ENCODE data around the gene TTC14.

The TTC14 gene

DNA sequence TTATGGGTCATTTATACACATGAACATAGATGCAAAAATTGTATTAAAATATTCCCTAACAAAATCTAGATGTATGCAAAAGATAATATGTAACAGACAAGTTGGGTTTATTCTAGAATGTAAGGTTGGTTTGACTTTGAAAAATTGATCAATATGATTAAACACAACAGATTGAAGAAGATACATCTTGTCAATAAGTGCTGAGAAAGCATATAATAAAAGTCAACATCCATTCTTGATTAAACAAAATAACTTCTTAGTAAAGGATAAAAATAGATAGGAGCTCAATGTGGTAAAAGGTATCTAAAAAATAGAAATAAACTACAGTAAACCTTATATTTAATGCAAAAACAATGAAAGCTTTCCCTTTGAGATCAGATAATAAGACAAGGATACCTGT is 39.0 kb downstream of the TTC14 start:
- no peak overlapping the region for H2BK5ac ChIP-seq (ENCODE audit: low read length)

GRCh38 chr3:180646187-180646790 is 44.3 kb downstream of the TTC14 start:
- no peak overlapping the region for H2BK12ac ChIP-seq (ENCODE audit: low read length)
- H3K23ac ChIP-seq (ENCODE audit: low read depth, low read length, poor library complexity) = no peak overlapping the region
- no peaks in the 10 kb centered on the region for H3K9me3 ChIP-seq (replicated peaks in 1 of 2; ENCODE audit: control insufficient read depth in 2 of 2, insufficient read depth in 1 of 2, low read depth in 1 of 2, low read length in 2 of 2)
- H3K4me3 ChIP-seq (ENCODE audit: low read length in 2 of 2) = no peak overlapping the region
- H3K4me1 ChIP-seq (ENCODE audit: control insufficient read depth in 2 of 2, insufficient read depth in 1 of 2, low read depth in 1 of 2, low read length in 2 of 2) = no peaks in the 10 kb centered on the region
- no CpG with 5 or more reads among the region's 1 CpG for WGBS, 2 donors (ENCODE audit: extremely low coverage in 2 of 2, insufficient read length in 2 of 2, insufficient replicate concordance in 1 of 2)
- no peak overlapping the region for H2BK5ac ChIP-seq (ENCODE audit: low read length)
- H2BK120ac ChIP-seq (ENCODE audit: low read depth, low read length) = no peak overlapping the region
- H3K18ac ChIP-seq (ENCODE audit: low read length) = no peak overlapping the region
- H3K14ac ChIP-seq (ENCODE audit: low read length) = no peak overlapping the region
- no peak overlapping the region for H3K4me2 ChIP-seq (ENCODE audit: insufficient read depth, low read length, poor library complexity, severe bottlenecking)
- H3K4ac ChIP-seq (ENCODE audit: low read length) = no peak overlapping the region
- no peak overlapping the region for H3K27ac ChIP-seq (replicated peaks; ENCODE audit: low read length)
- DNase-seq (ENCODE audit: low spot score) = no peak
- H2BK15ac ChIP-seq (ENCODE audit: low read length) = no peak overlapping the region
- H2AFZ ChIP-seq (ENCODE audit: low read length) = no peak overlapping the region
- no peaks in the 10 kb centered on the region for H3K79me1 ChIP-seq (ENCODE audit: low read depth, low read length)
- no peak overlapping the region for H4K91ac ChIP-seq (ENCODE audit: low read depth, low read length, poor library complexity)
- no peak overlapping the region for H3K9ac ChIP-seq (ENCODE audit: low read depth, low read length, poor library complexity)
- no peaks in the 10 kb centered on the region for H3K27me3 ChIP-seq (ENCODE audit: control insufficient read depth in 3 of 3, insufficient read depth in 3 of 3, low read depth in 1 of 3, low read length in 3 of 3)
- H4K8ac ChIP-seq (ENCODE audit: low read depth, low read length) = no peak overlapping the region
- H3K36me3 ChIP-seq (replicated peaks in 1 of 2; ENCODE audit: control insufficient read depth in 2 of 2, insufficient read depth in 2 of 2, low read length in 2 of 2) = no peaks in the 10 kb centered on the region
- no peak overlapping the region for H2AK5ac ChIP-seq (ENCODE audit: low read depth, low read length)

More for the DNA sequence above, 39.0 kb downstream of the TTC14 start:
- Histone ChIP-seq H2AFZ (ENCODE audit: low read length) (no peak overlapping the region), H3K36me3 (replicated peaks in 1 of 2; ENCODE audit: control insufficient read depth in 2 of 2, insufficient read depth in 2 of 2, low read length in 2 of 2) (no peaks in the 10 kb centered on the region), H3K4me3 (ENCODE audit: low read length in 2 of 2) (no peak overlapping the region), H3K79me1 (ENCODE audit: low read depth, low read length) (no peaks in the 10 kb centered on the region), H3K23ac (ENCODE audit: low read depth, low read length, poor library complexity) (no peak overlapping the region), H3K4ac (ENCODE audit: low read length) (no peak overlapping the region), H3K9ac (ENCODE audit: low read depth, low read length, poor library complexity) (no peak overlapping the region), H4K91ac (ENCODE audit: low read depth, low read length, poor library complexity) (no peak overlapping the region), H3K9me3 (replicated peaks in 1 of 2; ENCODE audit: control insufficient read depth in 2 of 2, insufficient read depth in 1 of 2, low read depth in 1 of 2, low read length in 2 of 2) (no peaks in the 10 kb centered on the region), H3K14ac (ENCODE audit: low read length) (no peak overlapping the region), H3K27me3 (ENCODE audit: control insufficient read depth in 3 of 3, insufficient read depth in 3 of 3, low read depth in 1 of 3, low read length in 3 of 3) (no peaks in the 10 kb centered on the region), H3K4me1 (ENCODE audit: control insufficient read depth in 2 of 2, insufficient read depth in 1 of 2, low read depth in 1 of 2, low read length in 2 of 2) (no peaks in the 10 kb centered on the region), H2BK15ac (ENCODE audit: low read length) (no peak overlapping the region), H2BK12ac (ENCODE audit: low read length) (no peak overlapping the region), H3K18ac (ENCODE audit: low read length) (no peak overlapping the region), H2AK5ac (ENCODE audit: low read depth, low read length) (no peak overlapping the region), H3K4me2 (ENCODE audit: insufficient read depth, low read length, poor library complexity, severe bottlenecking) (no peak overlapping the region), H3K27ac (replicated peaks; ENCODE audit: low read length) (no peak overlapping the region), H2BK120ac (ENCODE audit: low read depth, low read length) (no peak overlapping the region), H4K8ac (ENCODE audit: low read depth, low read length) (no peak overlapping the region)
- no peak for DNase-seq (ENCODE audit: low spot score)

GRCh38 chr3:180656406-180656805 is 54.4 kb downstream of the TTC14 start:
- Histone ChIP-seq H3K23ac (ENCODE audit: low read depth, low read length, poor library complexity) (no peak overlapping the region), H3K9ac (ENCODE audit: low read depth, low read length, poor library complexity) (no peak overlapping the region), H2BK12ac (ENCODE audit: low read length) (no peak overlapping the region), H3K4me2 (ENCODE audit: insufficient read depth, low read length, poor library complexity, severe bottlenecking) (no peak overlapping the region), H3K79me1 (ENCODE audit: low read depth, low read length) (no peaks in the 10 kb centered on the region), H2BK5ac (ENCODE audit: low read length) (no peak overlapping the region), H3K18ac (ENCODE audit: low read length) (no peak overlapping the region), H3K4ac (ENCODE audit: low read length) (no peak overlapping the region), H3K14ac (ENCODE audit: low read length) (no peak overlapping the region), H4K8ac (ENCODE audit: low read depth, low read length) (no peak overlapping the region), H2BK120ac (ENCODE audit: low read depth, low read length) (no peak overlapping the region), H3K27ac (replicated peaks; ENCODE audit: low read length) (no peak overlapping the region), H4K91ac (ENCODE audit: low read depth, low read length, poor library complexity) (no peak overlapping the region), H3K4me3 (ENCODE audit: low read length in 2 of 2) (no peak overlapping the region), H3K4me1 (ENCODE audit: control insufficient read depth in 2 of 2, insufficient read depth in 1 of 2, low read depth in 1 of 2, low read length in 2 of 2) (no peaks in the 10 kb centered on the region), H3K27me3 (ENCODE audit: control insufficient read depth in 3 of 3, insufficient read depth in 3 of 3, low read depth in 1 of 3, low read length in 3 of 3) (peaks cover 0 to 7% (median 0%) of the 10 kb centered on the region in 3 experiments), H3K9me3 (replicated peaks in 1 of 2; ENCODE audit: control insufficient read depth in 2 of 2, insufficient read depth in 1 of 2, low read depth in 1 of 2, low read length in 2 of 2) (no peaks in the 10 kb centered on the region), H2AK5ac (ENCODE audit: low read depth, low read length) (no peak overlapping the region), H2AFZ (ENCODE audit: low read length) (no peak overlapping the region), H2BK15ac (ENCODE audit: low read length) (no peak overlapping the region), H3K36me3 (replicated peaks in 1 of 2; ENCODE audit: control insufficient read depth in 2 of 2, insufficient read depth in 2 of 2, low read length in 2 of 2) (no peaks in the 10 kb centered on the region)
- no CpG with 5 or more reads among the region's 4 CpGs for WGBS, 2 donors (ENCODE audit: extremely low coverage in 2 of 2, insufficient read length in 2 of 2, insufficient replicate concordance in 1 of 2)
- no peak for DNase-seq (ENCODE audit: low spot score)

GRCh38 chr3:180657094-180657493 is 55.1 kb downstream of the TTC14 start:
- Histone ChIP-seq H4K8ac (ENCODE audit: low read depth, low read length) (no peak overlapping the region), H2BK120ac (ENCODE audit: low read depth, low read length) (no peak overlapping the region), H2BK5ac (ENCODE audit: low read length) (no peak overlapping the region), H2AFZ (ENCODE audit: low read length) (no peak overlapping the region), H2AK5ac (ENCODE audit: low read depth, low read length) (no peak overlapping the region), H3K9me3 (replicated peaks in 1 of 2; ENCODE audit: control insufficient read depth in 2 of 2, insufficient read depth in 1 of 2, low read depth in 1 of 2, low read length in 2 of 2) (no peaks in the 10 kb centered on the region), H3K4ac (ENCODE audit: low read length) (no peak overlapping the region), H3K9ac (ENCODE audit: low read depth, low read length, poor library complexity) (no peak overlapping the region), H3K36me3 (replicated peaks in 1 of 2; ENCODE audit: control insufficient read depth in 2 of 2, insufficient read depth in 2 of 2, low read length in 2 of 2) (no peaks in the 10 kb centered on the region), H3K18ac (ENCODE audit: low read length) (no peak overlapping the region), H3K4me1 (ENCODE audit: control insufficient read depth in 2 of 2, insufficient read depth in 1 of 2, low read depth in 1 of 2, low read length in 2 of 2) (no peaks in the 10 kb centered on the region), H3K4me2 (ENCODE audit: insufficient read depth, low read length, poor library complexity, severe bottlenecking) (no peak overlapping the region), H4K91ac (ENCODE audit: low read depth, low read length, poor library complexity) (no peak overlapping the region), H3K27me3 (ENCODE audit: control insufficient read depth in 3 of 3, insufficient read depth in 3 of 3, low read depth in 1 of 3, low read length in 3 of 3) (peaks cover 0 to 7% (median 0%) of the 10 kb centered on the region in 3 experiments), H3K14ac (ENCODE audit: low read length) (no peak overlapping the region), H3K27ac (replicated peaks; ENCODE audit: low read length) (no peak overlapping the region), H3K79me1 (ENCODE audit: low read depth, low read length) (no peaks in the 10 kb centered on the region), H3K23ac (ENCODE audit: low read depth, low read length, poor library complexity) (no peak overlapping the region), H2BK12ac (ENCODE audit: low read length) (no peak overlapping the region), H2BK15ac (ENCODE audit: low read length) (no peak overlapping the region), H3K4me3 (ENCODE audit: low read length in 2 of 2) (no peak overlapping the region)
- DNase-seq (ENCODE audit: low spot score) = no peak
- WGBS, 2 donors (ENCODE audit: extremely low coverage in 2 of 2, insufficient read length in 2 of 2, insufficient replicate concordance in 1 of 2) = no CpG with 5 or more reads among the region's 4 CpGs

Data from neuronal stem cell (in vitro differentiated cells).